CD4-positive, alpha-beta T cell (primary cell): Measurements from ENCODE around the gene CNDP2. TPM values are rescaled to one million over a fixed set of nuclear protein-coding genes. Genes with fewer than 3 reads are reported as not detected.

Source experiments
- ATAC-seq: fragments of 200-7000 bp; cut with Tn5 transposase; one replicate; pipeline ENCODE4 v1.10.0; 2022; ENCODE audit warnings: mild to moderate bottlenecking; ENCODE audit not compliant: poor library complexity
- CTCF ChIA-PET: fragments of 350-600 bp; sonication (Branson Sonifier 250); formaldehyde crosslinking; loops from one replicate; lab custom pipeline; 2021; ENCODE audit warnings: antibody characterized with exemption, inconsistent platforms; lab: Charles Lee
- POLR2A ChIA-PET: fragments of 350-600 bp; sonication (Branson Sonifier 250); formaldehyde crosslinking; loops from one replicate; lab custom pipeline; 2021; ENCODE audit warnings: antibody characterized with exemption, inconsistent platforms; lab: Charles Lee
- DNase-seq, 14 experiments: peaks; one replicate each; pipeline ENCODE4 v3.0.0-alpha.2; 2013 to 2020; ENCODE audit warnings: mixed read lengths in 2 of 14
- H3K27ac ChIP-seq, 2 donors: one replicate each; pipeline versions ENCODE4 v1.5.1 to v1.7.0; 2013; ENCODE audit warnings: low read length in 2 of 2, low read depth in 1 of 2, mild to moderate bottlenecking in 1 of 2
- H3K27me3 ChIP-seq, 2 experiments: 1 replicate in 1 of 2; 2 replicates in 1 of 2; pipeline versions ENCODE4 v1.6.1 to v1.7.0; 2013; ENCODE audit warnings: low read length in 2 of 2, control low read depth in 1 of 2, mild to moderate bottlenecking in 1 of 2, moderate library complexity in 1 of 2; ENCODE audit not compliant: insufficient read depth in 2 of 2, control insufficient read depth in 1 of 2
- H3K36me3 ChIP-seq: one replicate; pipeline ENCODE4 v1.6.1; 2013; ENCODE audit warnings: low read length, control low read depth; ENCODE audit not compliant: insufficient read depth
- H3K4me1 ChIP-seq: one replicate; pipeline ENCODE4 v1.6.1; 2013; ENCODE audit warnings: low read length, control low read depth; ENCODE audit not compliant: insufficient read depth
- H3K4me3 ChIP-seq: one replicate; pipeline ENCODE4 v1.5.1; 2013; ENCODE audit warnings: mild to moderate bottlenecking, low read length, moderate library complexity
- H3K9me3 ChIP-seq, 2 experiments: 1 replicate in 1 of 2; 2 replicates in 1 of 2; pipeline versions ENCODE4 v1.6.1 to v1.7.0; 2013; ENCODE audit warnings: low read length in 2 of 2, mild to moderate bottlenecking in 2 of 2, control low read depth in 1 of 2, moderate library complexity in 1 of 2; ENCODE audit not compliant: control insufficient read depth in 1 of 2, insufficient read depth in 1 of 2
- H3K27ac Mint-ChIP-seq: one replicate; pipeline ENCODE4 v1.8.0; 2020; ENCODE audit warnings: mixed read lengths
- H3K27me3 Mint-ChIP-seq: one replicate; pipeline ENCODE4 v1.8.0; 2021; ENCODE audit warnings: mixed read lengths
- H3K36me3 Mint-ChIP-seq: one replicate; pipeline ENCODE4 v1.8.0; 2021; ENCODE audit warnings: low read depth, mixed read lengths
- H3K4me1 Mint-ChIP-seq: one replicate; pipeline ENCODE4 v1.8.0; 2021; ENCODE audit warnings: low read depth, mixed read lengths
- H3K4me3 Mint-ChIP-seq: one replicate; pipeline ENCODE4 v1.8.0; 2020; ENCODE audit warnings: mild to moderate bottlenecking, mixed read lengths
- H3K9me3 Mint-ChIP-seq: one replicate; pipeline ENCODE4 v1.8.0; 2020; ENCODE audit warnings: mixed read lengths
- CTCF ChIP-seq: fragments of 200-600 bp; IDR thresholded peaks from one replicate; pipeline ENCODE4 v1.8.0; 2022; ENCODE audit warnings: antibody characterized with exemption, mild to moderate bottlenecking
- intact Hi-C, 2 experiments: fragments of 100-400 bp; cut with DNase I in 1 of 2; cut with micrococcal nuclease in 1 of 2; formaldehyde crosslinking; loops; one replicate each; pipeline versions ENCODE4 v1.15.1 to v1.9.0; 2023 to 2025; cut with DNase I, micrococcal nuclease
- total RNA-seq, 174 experiments: library from RNA in 2 of 174; stranded (reverse) in 2 of 174; gene quantifications; one replicate each; pipeline ENCODE4 v1.2.3 and lab custom pipeline; 2021 to 2026

Gene CNDP2
- total RNA-seq, 2 experiments from 2014 or later, result 75.5 to 75.7 TPM

- ChIA-PET POLR2A (no interaction called here), CTCF (interaction anchor here (1.3 kb wide), 1 partner anchor 36 kb away, joined by 3 read pairs; no protein-coding TSS in a partner anchor)
- H3K9me3 Mint-ChIP-seq, result no peaks in the 10 kb centered on the region
- no peak overlapping the region for H3K4me3 Mint-ChIP-seq
- Histone ChIP-seq H3K4me3 (no peak overlapping the region), H3K36me3 (peaks cover 91% of the 10 kb centered on the region), H3K27ac (no peak overlapping the region), H3K27me3 (no peaks in the 10 kb centered on the region), H3K9me3 (peaks cover 0 to 5% of the 10 kb centered on the region in 2 experiments), H3K4me1 (no peaks in the 10 kb centered on the region)
- TF ChIP-seq CTCF, result no peak
- ATAC-seq (no peak), DNase-seq (no peak)
- H3K27ac Mint-ChIP-seq, result no peak overlapping the region
- H3K36me3 Mint-ChIP-seq, result peaks cover 98% of the 10 kb centered on the region
- H3K4me1 Mint-ChIP-seq, result no peaks in the 10 kb centered on the region
- intact Hi-C loops, result no loop called here
- H3K27me3 Mint-ChIP-seq, result no peaks in the 10 kb centered on the region
These were observed 19.6 kb downstream of the CNDP2 start for GRCh38 chr18:74515620-74516231.

GRCh38 chr18:74516271-74517235, 20.4 kb downstream of the CNDP2 start:
- Histone ChIP-seq H3K27ac (no peak overlapping the region), H3K4me3 (no peak overlapping the region), H3K4me1 (no peaks in the 10 kb centered on the region), H3K9me3 (peaks cover 0 to 5% of the 10 kb centered on the region in 2 experiments), H3K36me3 (peaks cover 90% of the 10 kb centered on the region), H3K27me3 (no peaks in the 10 kb centered on the region)
- CTCF ChIA-PET, result interaction anchor here (1.3 kb wide), 1 partner anchor 35 kb away, joined by 3 read pairs; no protein-coding TSS in a partner anchor
- H3K36me3 Mint-ChIP-seq, result peaks cover 98% of the 10 kb centered on the region
- no peaks in the 10 kb centered on the region for H3K9me3 Mint-ChIP-seq
- H3K4me1 Mint-ChIP-seq, result no peaks in the 10 kb centered on the region
- TF ChIP-seq CTCF, result no peak
- intact Hi-C loops, result no loop called here
- POLR2A ChIA-PET, result no interaction called here
- DNase-seq, result no peak
- H3K4me3 Mint-ChIP-seq, result no peak overlapping the region
- no peak for ATAC-seq
- H3K27ac Mint-ChIP-seq, result no peak overlapping the region
- no peaks in the 10 kb centered on the region for H3K27me3 Mint-ChIP-seq

DNA sequence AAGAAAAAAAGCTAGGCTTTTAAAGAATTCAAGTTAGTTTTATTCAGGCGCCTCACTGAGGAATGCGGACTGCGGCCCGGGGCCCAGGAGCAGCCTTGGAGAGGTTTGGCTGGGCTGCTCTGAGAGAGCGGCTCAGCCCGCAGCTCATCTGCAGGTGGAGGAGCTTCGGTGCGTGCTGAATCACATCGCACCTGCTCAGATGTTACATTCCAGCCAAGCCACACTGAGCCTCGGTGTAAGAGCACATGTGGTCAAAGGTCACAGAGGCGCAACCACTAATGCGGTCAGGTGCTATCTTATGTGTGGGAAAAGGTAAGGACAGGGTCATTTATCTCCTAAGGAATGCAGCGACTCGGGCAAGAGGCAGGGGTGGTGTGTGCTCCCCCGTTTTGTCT, 21.1 kb downstream of the CNDP2 start:
- intact Hi-C loops, result no loop called here
- no peaks in the 10 kb centered on the region for H3K4me1 Mint-ChIP-seq
- Histone ChIP-seq H3K27ac (no peak overlapping the region), H3K9me3 (peaks cover 0 to 5% of the 10 kb centered on the region in 2 experiments), H3K4me3 (no peak overlapping the region), H3K27me3 (no peaks in the 10 kb centered on the region), H3K36me3 (peaks cover 86% of the 10 kb centered on the region), H3K4me1 (no peaks in the 10 kb centered on the region)
- ChIA-PET CTCF (no interaction called here), POLR2A (no interaction called here)
- ATAC-seq (no peak), DNase-seq (no peak)
- no peaks in the 10 kb centered on the region for H3K27me3 Mint-ChIP-seq
- H3K27ac Mint-ChIP-seq, result no peak overlapping the region
- no peaks in the 10 kb centered on the region for H3K9me3 Mint-ChIP-seq
- H3K36me3 Mint-ChIP-seq, result peaks cover 98% of the 10 kb centered on the region
- H3K4me3 Mint-ChIP-seq, result no peak overlapping the region
- no peak for TF ChIP-seq CTCF
